Stimulated activated CD4-positive, alpha-beta T cell treated with anti-CD3 and anti-CD28 coated beads, Interleukin-2, amount 100 ng/mL, for 24 hours (primary cell): Measurements from ENCODE around the gene TMOD1.
"Not testable (repeated sequence)": the region's sequence is repeated elsewhere in the genome, so short reads cannot be mapped to it uniquely, and the experiment has no call there.

ENCODE experiments used
- DNase-seq, 2 donors: peaks; one replicate each; pipeline ENCODE4 v3.0.0-alpha.2; 2020

TMOD1 gene

GRCh38 chr9:97501177-97501971, at the start of gene TMOD1:
Gene TMOD1 (plus strand): TSS chr9:97501666. CDS start chr9:97524189, 22,523 bp downstream.
- peak; percentile 49 to 67 for DNase-seq

GRCh38 chr9:97453573-97453972, 47.9 kb upstream of the TMOD1 start:
- DNase-seq: not testable (repeated sequence)

- DNase-seq: not testable (repeated sequence)
These were observed 44.6 kb upstream of the TMOD1 start for GRCh38 chr9:97456841-97457240.

GRCh38 chr9:97459326-97459725, 42.1 kb upstream of the TMOD1 start:
- DNase-seq: no peak

GRCh38 chr9:97462159-97462558, 39.3 kb upstream of the TMOD1 start:
- no peak for DNase-seq

GRCh38 chr9:97462914-97463313, 38.6 kb upstream of the TMOD1 start:
- DNase-seq: no peak

GRCh38 chr9:97468658-97469448, 32.6 kb upstream of the TMOD1 start:
- peak; percentile 35 to 48 for DNase-seq

- no peak for DNase-seq
These were observed 31.4 kb upstream of the TMOD1 start for GRCh38 chr9:97470076-97470475.

GRCh38 chr9:97473717-97474116, 27.7 kb upstream of the TMOD1 start:
- DNase-seq: no peak

GRCh38 chr9:97474372-97474925, 27.0 kb upstream of the TMOD1 start:
- DNase-seq: no peak

- no peak for DNase-seq
These were observed 26.4 kb upstream of the TMOD1 start for GRCh38 chr9:97475059-97475458.

- no peak for DNase-seq
These were observed 23.0 kb upstream of the TMOD1 start for GRCh38 chr9:97478301-97478981.

GRCh38 chr9:97479496-97480159, 21.8 kb upstream of the TMOD1 start:
- DNase-seq: no peak

- no peak for DNase-seq
These were observed 21.3 kb upstream of the TMOD1 start for GRCh38 chr9:97480174-97480573.

GRCh38 chr9:97480749-97481148, 20.7 kb upstream of the TMOD1 start:
- no peak for DNase-seq

- DNase-seq: no peak
These were observed 17.3 kb upstream of the TMOD1 start for GRCh38 chr9:97484134-97484533.

GRCh38 chr9:97487107-97487506, 14.4 kb upstream of the TMOD1 start:
- no peak for DNase-seq

GRCh38 chr9:97487861-97488260, 13.6 kb upstream of the TMOD1 start:
- DNase-seq: no peak

- no peak for DNase-seq
These were observed 10.1 kb upstream of the TMOD1 start for GRCh38 chr9:97491216-97491999.

- not testable (repeated sequence) for DNase-seq
These were observed 3.7 kb upstream of the TMOD1 start for GRCh38 chr9:97497558-97498375.

GRCh38 chr9:97498846-97499245, 2.6 kb upstream of the TMOD1 start:
- DNase-seq: not testable (repeated sequence)
